NCI-H2227 (cell line): ENCODE measurements around the gene MED13.
"Not testable (repeated sequence)": the region's sequence is repeated elsewhere in the genome, so short reads cannot be mapped to it uniquely, and the experiment has no call there.

Experiments used
- DNase-seq: peaks from one replicate; lab custom pipeline; 2025; ENCODE audit not compliant: unreplicated experiment; lab: John Stamatoyannopoulos, UW

The MED13 gene

DNA sequence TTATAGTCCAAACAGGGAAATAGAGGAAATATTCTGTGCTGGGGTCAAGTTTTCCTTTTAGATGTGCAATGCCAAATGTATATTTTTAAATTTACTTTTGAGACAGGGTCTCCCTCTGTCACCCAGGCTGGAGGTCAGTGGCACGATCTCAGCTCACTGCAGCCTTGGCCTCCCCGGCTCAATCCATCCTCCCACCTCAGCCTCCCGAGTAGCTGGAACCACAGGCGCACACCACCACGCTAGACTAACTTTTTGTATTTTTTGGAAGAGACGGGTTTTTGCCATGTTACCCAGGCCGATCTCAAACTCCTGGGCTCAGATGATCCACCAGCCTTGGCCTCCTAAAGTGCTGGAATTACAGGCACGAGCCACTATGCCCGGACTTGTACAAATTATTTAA, 25.8 kb upstream of the MED13 start:
- no peak for DNase-seq

- no peak for DNase-seq
Measured at GRCh38 chr17:62090021-62090824, 25.1 kb upstream of the MED13 start.

GRCh38 chr17:62089334-62089733, 24.3 kb upstream of the MED13 start:
- DNase-seq = no peak

DNA sequence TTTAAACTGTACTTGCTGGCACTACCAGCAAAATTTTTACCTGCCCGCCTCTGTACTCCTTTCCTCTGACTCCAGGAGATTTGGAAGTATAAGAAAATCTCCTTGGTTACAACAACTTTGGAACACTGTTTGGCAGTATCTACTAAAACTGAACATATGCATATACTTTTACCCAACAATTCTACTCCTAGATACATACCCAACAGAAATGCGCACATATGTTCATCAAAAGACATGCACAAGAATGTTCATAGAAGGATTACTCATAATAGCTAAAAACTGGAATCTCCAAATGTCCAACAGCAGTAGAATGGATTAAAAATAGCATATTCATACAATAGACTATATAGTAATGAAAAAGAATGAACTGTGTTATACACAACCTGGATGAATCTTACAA, 21.7 kb upstream of the MED13 start:
- DNase-seq = no peak

DNA sequence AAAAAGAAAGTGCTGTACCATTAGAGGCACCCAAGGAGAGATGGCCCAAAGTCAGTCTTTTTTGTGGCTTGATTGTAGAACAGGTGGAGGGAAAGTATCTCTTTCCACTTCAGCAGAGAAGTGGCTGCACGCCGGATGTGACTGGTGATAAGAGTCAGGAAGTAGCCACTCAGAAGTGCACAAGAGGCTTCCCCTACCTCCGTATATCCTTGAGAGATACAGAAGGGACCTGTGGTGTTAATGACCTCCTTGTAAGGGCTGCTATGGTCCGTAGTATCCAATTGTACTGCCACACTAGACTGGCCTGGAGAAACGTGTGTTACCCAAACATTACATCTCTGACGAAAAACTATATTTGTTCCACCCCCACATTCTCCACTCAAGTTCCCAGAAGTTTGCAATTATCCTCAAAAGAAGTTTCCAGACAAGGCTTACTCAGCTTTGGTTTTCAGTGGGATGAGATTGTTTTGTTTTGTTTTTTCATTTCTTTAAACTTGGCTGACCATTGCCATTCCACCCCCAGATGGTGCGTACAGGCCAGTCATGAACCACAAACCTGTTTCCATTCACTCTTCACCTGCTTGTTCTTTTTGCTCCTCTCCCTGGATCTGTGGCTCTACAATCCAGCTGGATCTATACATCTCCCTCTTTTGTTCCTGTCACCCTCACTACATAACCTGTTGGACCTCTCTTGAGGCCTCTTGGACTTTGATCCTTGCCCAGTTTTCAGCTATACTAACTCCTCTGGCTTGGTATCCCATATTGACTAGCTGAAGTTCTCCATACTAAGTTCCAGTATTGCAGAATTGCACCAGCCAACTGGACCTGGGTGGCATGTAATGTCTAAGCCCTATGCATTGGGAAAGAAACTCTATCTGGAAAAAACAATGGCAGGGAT, 20.7 kb upstream of the MED13 start:
- no peak for DNase-seq

DNA sequence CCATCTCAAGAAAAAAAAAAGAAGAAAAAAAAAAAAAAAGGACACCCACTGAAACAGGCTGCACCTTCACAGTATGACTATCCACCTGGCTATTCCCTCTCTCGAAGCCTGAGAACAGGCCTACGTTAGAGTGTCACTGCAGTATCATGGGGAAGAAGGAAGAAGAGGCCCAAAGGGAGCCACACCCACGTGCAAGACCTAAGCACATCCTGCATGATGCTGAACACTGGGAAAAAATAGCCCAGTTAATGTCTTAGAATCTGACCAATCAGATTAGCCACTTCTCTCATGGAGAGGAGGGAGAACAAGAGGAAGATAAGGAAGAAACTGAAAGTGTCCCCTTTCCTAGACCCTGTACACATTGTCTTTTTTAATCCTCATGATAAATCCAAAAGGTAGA, 19.5 kb upstream of the MED13 start:
- no peak for DNase-seq

DNA sequence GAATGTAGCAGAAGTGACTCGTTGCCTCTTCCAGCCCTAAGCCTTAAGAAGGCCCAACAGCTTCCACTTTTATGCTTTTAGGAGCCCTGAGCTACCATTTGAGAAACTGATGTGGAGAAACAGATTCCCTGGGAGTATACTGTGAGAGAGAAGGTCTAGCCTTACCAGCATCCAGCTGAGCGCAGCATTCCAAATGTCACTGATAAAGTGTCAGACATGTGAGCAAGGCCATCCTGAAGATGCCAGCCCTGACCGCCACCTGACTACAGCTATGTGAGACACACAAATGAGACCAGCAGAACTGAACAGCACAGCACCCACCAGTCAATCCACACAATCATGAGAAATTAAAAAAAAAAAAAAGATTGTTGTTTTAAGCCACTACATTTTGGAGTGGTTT, 18.6 kb upstream of the MED13 start:
- DNase-seq = no peak

- DNase-seq = no peak
Measured at GRCh38 chr17:62080647-62081046, 15.6 kb upstream of the MED13 start.

DNA sequence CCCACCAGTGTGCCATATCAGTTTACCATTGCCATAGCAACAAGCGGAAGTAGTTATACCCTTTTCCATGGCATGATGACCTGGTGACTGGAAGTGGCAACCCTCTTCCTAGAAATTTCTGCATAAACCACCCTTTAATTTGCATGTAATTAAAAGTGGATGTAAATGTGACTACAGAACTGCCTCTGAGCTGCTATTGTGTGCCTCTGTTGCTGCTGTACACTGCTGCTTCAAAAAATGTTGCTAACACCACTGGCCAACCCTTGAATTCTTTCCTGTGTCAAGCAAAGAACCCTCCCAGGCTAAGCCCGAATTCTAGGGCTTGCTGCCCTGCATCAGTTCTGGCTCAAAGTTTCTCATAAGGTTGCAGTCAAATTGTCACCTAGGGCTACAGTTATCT, 12.9 kb upstream of the MED13 start:
- DNase-seq = no peak

DNA sequence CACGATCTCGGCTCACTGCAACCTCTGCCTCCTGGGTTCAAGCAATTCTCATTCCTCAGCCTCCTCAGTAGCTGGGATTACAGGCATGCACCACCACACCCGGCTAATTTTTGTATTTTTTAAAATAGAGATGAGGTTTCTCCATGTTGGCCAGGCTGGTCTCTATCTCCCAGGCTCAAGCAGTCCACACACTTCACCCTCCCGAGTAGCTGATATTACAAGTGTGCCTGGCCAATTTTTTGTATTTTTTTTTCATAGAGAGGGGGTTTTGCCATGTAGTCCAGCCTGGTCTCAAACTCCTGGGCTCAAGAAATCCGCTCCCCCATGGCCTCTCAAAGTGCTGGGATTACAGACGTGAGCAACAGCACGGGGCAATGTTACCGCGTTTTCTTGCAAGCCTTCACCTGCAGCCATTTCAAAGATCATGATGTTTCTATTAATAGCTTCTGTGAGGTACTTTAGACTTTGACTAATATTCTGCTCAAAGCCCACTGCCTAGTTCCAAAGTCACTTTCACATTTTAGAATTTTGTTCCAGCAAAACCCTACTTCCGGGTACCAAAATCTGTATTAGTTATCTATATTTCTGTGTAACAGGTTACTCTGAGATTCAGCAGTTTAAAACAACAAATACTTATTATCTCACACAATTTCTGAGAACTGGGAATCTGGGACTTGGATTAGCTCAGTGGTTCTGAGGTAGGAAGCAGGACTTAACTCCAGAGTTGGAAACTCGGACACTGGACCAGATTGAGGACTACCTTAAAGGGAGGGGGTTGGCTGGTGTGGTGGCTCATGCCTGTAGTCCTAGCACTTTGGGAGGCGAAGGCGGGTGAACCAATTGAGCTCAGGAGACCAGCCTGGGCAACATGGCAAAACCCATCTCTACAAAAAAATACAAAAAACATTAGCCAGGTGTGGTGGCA, 12.0 kb upstream of the MED13 start:
- no peak for DNase-seq

GRCh38 chr17:62075308-62075815, 10.3 kb upstream of the MED13 start:
- no peak for DNase-seq

GRCh38 chr17:62073993-62074392, 8.9 kb upstream of the MED13 start:
- DNase-seq = no peak

DNA sequence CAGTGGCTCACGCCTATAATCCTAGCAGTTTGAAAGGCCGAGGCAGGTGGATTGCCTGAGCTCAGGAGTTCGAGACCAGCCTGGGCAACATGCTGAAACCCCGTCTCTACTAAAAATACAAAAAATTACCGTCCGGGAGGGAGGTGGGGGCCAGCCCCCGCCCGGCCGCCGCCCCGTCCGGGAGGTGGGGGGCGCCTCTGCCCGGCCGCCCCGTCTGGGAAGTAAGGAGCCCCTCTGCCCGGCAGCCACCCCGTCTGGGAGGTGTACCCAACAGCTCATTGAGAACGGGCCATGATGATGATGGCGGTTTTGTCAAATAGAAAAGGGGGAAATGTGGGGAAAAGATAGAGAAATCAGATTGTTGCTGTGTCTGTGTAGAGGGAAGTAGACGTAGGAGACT, 7.8 kb upstream of the MED13 start:
- DNase-seq = not testable (repeated sequence)

- no peak for DNase-seq
Measured at GRCh38 chr17:62070900-62071299, 5.8 kb upstream of the MED13 start.

- DNase-seq = no peak
Measured at GRCh38 chr17:62067165-62068145, 2.4 kb upstream of the MED13 start.

DNA sequence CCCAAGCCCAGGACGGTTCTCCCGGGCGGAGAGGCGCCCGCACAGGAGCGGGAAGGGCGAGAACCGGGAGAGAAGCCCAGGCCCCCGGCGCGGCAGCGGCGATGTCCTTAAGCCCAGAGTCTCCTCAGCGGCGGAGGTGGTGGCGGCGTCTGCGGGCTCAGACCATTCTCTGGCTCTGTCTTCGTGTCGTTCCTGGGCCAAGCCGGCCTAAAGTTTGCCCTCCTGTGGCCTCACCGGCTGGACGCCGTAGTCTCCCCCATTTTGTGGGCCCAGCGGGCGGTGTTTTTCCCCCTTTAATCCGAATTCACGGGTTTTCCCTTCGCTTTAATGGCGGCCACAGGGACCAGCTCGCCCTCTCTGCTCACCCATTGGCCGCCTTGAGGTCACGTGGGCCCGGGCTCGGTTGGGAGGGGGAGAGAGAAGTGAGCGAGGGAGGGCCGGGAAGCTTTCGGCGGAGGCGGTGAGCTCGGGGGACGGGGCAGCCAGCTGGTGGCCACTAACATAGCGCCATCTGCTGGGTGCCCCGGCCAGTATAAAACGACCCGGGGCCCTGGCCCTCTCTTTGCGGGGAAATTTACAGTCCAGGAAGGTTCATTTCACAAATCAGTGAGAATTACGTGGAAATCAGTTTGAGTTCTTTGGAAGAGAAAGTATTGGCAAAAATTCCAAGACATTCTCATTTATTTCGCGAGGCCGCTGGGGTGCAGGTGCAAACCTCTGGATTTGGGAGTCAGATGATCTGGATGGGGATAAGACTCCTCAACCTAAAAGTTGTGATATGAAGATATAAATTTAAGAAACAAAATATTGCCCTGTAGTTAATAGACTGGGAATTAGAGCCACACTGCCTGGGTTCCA, 762 bp upstream of the MED13 start:
- peak; percentile 98 for DNase-seq

GRCh38 chr17:62064029-62064790, 868 bp downstream of the MED13 start:
- DNase-seq = no peak

- no peak for DNase-seq
Measured at GRCh38 chr17:62062944-62063343, 2.1 kb downstream of the MED13 start.
